DMS53 treated with DMSO at 0.1 percent for 48 hours (cell line): ENCODE measurements around the gene ABCA1.
A peak's percentile ranks its signal among the peaks of the same experiment; 100 is the strongest.
"Not testable (repeated sequence)": the region's sequence is repeated elsewhere in the genome, so short reads cannot be mapped to it uniquely, and the experiment has no call there.

Experiments used
- DNase-seq: peaks from one replicate; lab custom pipeline; 2025; ENCODE audit not compliant: unreplicated experiment; lab: John Stamatoyannopoulos, UW

The ABCA1 gene, protein sequence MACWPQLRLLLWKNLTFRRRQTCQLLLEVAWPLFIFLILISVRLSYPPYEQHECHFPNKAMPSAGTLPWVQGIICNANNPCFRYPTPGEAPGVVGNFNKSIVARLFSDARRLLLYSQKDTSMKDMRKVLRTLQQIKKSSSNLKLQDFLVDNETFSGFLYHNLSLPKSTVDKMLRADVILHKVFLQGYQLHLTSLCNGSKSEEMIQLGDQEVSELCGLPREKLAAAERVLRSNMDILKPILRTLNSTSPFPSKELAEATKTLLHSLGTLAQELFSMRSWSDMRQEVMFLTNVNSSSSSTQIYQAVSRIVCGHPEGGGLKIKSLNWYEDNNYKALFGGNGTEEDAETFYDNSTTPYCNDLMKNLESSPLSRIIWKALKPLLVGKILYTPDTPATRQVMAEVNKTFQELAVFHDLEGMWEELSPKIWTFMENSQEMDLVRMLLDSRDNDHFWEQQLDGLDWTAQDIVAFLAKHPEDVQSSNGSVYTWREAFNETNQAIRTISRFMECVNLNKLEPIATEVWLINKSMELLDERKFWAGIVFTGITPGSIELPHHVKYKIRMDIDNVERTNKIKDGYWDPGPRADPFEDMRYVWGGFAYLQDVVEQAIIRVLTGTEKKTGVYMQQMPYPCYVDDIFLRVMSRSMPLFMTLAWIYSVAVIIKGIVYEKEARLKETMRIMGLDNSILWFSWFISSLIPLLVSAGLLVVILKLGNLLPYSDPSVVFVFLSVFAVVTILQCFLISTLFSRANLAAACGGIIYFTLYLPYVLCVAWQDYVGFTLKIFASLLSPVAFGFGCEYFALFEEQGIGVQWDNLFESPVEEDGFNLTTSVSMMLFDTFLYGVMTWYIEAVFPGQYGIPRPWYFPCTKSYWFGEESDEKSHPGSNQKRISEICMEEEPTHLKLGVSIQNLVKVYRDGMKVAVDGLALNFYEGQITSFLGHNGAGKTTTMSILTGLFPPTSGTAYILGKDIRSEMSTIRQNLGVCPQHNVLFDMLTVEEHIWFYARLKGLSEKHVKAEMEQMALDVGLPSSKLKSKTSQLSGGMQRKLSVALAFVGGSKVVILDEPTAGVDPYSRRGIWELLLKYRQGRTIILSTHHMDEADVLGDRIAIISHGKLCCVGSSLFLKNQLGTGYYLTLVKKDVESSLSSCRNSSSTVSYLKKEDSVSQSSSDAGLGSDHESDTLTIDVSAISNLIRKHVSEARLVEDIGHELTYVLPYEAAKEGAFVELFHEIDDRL (N-terminal part only)

GRCh38 chr9:104927912-104928740 is at the start of gene ABCA1:
ABCA1 (minus strand) TSS chr9:104928155; CDS start chr9:104903679, 24,476 bp downstream.
- DNase-seq = peak; percentile 43

DNA sequence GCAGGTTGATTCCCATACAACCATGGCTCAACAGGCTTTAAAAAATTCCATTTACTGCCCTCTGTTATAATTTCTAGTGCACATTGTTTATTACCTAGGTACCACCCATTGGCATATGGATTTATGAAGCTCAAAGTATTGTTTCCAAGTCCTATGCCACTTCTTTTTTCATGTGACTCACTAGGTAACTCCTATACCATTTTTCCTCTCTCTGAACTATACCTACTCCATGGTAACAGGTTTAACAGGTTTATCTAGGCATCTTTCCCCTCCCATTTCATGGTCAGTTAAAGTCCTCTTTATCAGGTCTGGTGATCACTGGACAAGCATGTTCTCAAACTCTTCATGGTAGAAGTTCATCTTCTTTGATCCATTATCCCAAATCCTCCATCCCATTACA is 49.6 kb upstream of the ABCA1 start:
- peak; percentile 86 for DNase-seq

DNA sequence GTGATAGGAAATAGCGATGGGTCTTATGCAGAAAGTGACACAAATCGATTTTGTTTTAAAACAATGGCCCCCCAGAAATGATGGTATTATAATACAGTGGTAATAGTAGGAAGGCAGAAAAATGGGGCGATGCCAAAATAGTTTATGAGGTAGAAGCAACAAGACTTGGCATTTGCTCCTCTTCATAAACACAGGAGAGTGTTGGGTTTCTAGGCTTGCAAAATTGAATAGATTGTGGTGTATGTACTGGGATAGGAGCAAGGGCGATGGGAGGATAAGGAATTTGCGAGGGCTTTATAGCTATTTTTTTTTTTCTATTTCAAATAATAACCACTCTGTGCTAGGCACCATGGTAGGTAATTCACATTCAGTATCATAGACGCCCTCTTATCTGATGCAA is 49.2 kb upstream of the ABCA1 start:
- no peak for DNase-seq

GRCh38 chr9:104975966-104976595 is 48.1 kb upstream of the ABCA1 start:
- DNase-seq = not testable (repeated sequence)

- DNase-seq = no peak
Observed at GRCh38 chr9:104974053-104974962, 46.4 kb upstream of the ABCA1 start.

- no peak for DNase-seq
Observed at GRCh38 chr9:104972242-104972866, 44.4 kb upstream of the ABCA1 start.

GRCh38 chr9:104971511-104971910 is 43.6 kb upstream of the ABCA1 start:
- no peak for DNase-seq

DNA sequence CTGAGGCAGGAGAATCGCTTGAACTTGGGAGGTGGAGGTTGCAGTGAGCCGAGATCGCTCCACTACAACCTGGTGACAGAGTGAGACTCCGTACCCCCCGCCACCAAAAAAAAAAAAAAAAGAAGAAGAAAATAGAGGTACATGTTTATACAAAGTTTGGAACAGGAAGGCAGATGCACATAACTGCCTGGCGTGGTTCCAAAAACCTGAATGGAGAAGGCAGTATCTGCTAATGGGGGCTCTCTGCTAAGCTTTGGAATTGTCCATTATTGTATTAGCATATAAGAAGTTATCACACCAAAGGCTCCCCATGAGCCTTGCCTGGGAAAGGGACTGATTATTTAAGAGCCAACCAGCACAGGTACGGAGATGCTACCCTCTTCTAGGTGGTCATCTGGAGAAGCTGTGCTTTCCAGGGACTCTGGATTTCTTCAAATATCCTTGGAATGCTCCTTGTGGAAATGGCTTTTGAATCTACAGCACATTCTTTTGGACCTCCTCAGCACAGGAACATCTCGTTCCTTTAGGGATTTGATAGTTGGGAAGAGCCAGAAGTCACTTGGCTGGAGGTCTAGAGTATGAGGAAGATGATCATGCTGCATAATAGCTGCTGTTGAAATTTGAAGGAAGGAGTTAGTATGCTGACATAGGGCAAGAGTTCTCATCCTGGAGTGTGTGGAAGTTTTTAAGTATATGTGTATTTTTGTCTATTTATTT is 42.5 kb upstream of the ABCA1 start:
- no peak for DNase-seq

DNA sequence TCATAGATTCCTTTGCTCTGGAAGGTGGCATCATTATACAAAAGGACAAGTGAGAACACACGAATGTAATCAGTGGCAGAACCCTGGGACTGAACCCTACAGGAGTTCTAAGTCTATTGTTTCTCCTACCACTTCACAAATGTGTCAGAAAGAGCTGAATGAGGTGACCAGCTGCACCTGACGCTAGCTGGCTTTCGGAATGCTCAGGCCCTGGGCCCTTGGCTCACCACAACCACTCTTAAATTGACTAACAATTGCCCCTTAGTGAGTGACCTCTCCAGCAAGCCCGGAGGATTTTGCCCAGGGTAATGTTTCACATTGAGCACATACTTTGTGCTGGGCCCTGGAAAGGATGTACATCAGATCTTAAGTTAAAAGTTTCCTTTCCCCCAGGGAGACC is 41.2 kb upstream of the ABCA1 start:
- no peak for DNase-seq

DNA sequence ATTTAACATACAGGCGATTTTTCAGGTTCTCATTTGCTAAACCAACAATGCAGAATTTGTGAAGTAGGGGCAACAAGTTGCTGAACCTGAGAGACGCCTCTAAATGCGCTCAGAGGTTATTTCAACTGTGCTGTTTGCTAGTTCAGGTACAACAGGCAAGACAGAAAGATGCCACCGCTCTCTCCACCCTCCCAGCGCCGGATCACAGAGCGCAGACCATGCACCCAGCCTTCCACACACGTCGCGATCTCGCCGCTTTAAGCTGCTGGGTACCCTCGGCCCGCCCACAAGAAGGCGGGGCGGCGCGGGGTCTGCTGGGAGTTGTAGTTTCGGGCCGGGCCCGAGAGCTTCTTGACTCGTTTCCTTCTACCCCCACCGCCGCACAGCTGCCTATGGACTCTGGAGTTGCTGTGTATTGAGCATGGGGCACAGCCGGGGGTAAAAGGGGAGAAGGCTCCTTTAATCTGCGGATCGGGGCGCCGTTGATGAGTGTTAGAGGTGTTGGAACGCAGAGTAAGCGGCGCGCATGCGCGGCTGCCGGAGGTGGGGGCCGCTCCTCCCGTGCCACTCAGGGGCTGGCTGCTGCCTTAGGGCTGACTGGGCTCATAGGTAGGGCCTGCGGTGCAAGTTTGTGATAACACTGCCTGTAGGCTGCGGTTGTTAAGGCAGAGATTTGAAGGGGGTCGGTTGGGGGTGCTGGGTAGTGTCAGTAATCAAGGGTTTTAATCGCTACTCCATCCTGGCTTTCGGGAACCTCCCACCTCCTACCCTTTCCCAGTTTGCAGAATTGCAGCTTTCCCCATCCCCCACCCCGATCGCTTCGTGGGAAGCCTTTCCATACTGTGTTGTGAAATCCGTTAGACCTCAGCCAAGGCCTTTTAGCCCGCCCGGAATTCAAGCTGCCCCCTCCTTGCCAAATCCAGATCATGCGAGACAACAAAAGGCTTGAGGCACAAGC is 40.3 kb upstream of the ABCA1 start:
- DNase-seq = peak; percentile 77

- DNase-seq = no peak
Observed at GRCh38 chr9:104963076-104963475, 35.1 kb upstream of the ABCA1 start.

DNA sequence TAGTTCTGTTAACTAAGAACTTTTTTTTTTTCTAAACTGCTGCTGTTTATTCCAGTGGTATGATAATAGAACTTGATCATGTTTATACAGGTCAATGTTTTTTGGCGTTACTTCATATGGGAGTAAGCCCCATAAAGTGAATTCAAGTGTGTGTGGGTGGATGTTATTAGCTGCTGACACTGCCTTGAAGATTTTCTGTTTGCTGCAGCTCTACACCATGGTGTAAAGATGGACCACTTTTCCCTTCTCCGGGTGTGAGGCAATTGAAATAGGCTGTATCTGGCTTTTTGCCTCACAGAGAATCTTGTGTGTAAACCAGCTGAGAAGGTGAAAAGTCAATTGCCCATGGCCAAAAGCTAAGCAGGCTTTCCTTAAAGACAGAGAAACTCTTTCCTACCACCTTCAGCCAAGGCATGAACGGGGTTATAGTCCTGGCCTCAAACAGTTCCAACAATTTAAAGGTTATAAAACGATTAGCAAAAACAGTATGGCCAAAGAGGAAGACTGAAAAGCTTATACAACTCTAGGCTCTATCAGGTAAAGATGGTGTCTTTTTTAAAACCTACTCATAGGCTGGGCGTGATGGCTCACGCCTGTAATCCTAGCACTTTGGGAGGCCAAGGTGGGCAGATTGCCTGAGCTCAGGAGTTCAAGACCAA is 33.9 kb upstream of the ABCA1 start:
- DNase-seq = no peak

GRCh38 chr9:104961238-104961637 is 33.3 kb upstream of the ABCA1 start:
- DNase-seq = peak; percentile 93

DNA sequence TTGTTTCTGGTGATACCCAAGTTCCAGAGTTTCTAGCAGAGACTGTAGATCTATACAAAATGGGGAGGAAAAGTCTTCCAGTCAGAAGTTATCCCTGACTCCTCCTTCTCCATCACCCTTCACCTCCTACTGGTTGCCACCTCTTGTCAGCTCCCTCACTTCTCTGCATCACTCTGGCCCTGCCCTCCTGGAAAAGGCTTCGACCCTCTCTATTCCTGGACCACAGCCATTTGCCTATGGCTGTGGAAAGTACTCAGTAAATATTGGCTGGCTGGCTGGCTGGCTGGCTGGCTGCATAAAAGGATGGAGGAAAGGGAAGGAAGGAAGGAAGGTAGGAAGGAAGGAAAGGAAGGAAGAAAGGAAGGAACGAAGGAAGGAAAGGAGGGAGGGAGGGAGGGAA is 32.7 kb upstream of the ABCA1 start:
- peak; percentile 6 for DNase-seq

GRCh38 chr9:104958751-104959150 is 30.8 kb upstream of the ABCA1 start:
- DNase-seq = no peak

DNA sequence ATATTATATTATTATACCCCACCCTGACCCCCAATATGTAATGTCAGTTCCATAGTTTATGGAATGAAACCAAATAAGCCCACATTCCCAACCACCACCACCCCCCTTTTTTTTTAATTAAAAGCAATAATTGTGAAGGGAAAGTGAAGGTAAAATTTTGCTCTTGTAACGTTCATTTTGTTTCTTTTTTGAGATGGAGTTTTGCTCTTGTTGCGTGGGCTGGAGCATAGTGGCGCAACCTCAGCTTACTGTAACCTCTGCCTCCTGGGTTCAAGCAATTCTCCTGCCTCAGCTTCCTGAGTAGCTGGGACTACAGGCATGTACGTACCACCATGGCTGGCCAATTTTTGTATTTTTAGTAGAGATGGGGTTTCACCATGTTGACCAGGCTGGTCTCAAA is 30.1 kb upstream of the ABCA1 start:
- DNase-seq = not testable (repeated sequence)
